H9 (cell line): ENCODE measurements around the gene NEK7. TPM values are rescaled to one million over a fixed set of nuclear protein-coding genes. Genes with fewer than 3 reads are reported as not detected.

Experiments
- DNase-seq: peaks from one replicate; pipeline ENCODE4 v3.0.0-alpha.2; 2017
- H2AFZ ChIP-seq: one replicate; pipeline ENCODE4 v1.6.1; 2013; ENCODE audit warnings: mild to moderate bottlenecking, low read length, control low read depth, moderate library complexity
- H2AK5ac ChIP-seq: 2 replicates; pipeline ENCODE4 v1.6.1; 2013; ENCODE audit warnings: low read length, control low read depth, mixed read lengths; ENCODE audit not compliant: insufficient read length
- H2BK120ac ChIP-seq: one replicate; pipeline ENCODE4 v1.6.1; 2013; ENCODE audit warnings: low read depth, mild to moderate bottlenecking, low read length, control low read depth, inconsistent platforms; ENCODE audit not compliant: poor library complexity, severe bottlenecking
- H2BK12ac ChIP-seq: 2 replicates; pipeline ENCODE4 v1.6.1; 2013; ENCODE audit warnings: low read length, control low read depth, mixed read lengths, low read depth; ENCODE audit not compliant: insufficient read length
- H2BK15ac ChIP-seq: 2 replicates; pipeline ENCODE4 v1.6.1; 2013; ENCODE audit warnings: low read depth, low read length, control low read depth
- H2BK20ac ChIP-seq: one replicate; pipeline ENCODE4 v1.6.1; 2013; ENCODE audit warnings: low read depth, mild to moderate bottlenecking, low read length, control low read depth, inconsistent platforms; ENCODE audit not compliant: poor library complexity, severe bottlenecking
- H2BK5ac ChIP-seq: 2 replicates; pipeline ENCODE4 v1.6.1; 2013; ENCODE audit warnings: low read length, control low read depth, mixed read lengths; ENCODE audit not compliant: insufficient read length
- H3K14ac ChIP-seq: 2 replicates; pipeline ENCODE4 v1.6.1; 2013; ENCODE audit warnings: low read length, control low read depth; ENCODE audit not compliant: insufficient read depth
- H3K18ac ChIP-seq: 2 replicates; pipeline ENCODE4 v1.6.1; 2013; ENCODE audit warnings: low read depth, mild to moderate bottlenecking, mixed read lengths, low read length, control low read depth; ENCODE audit not compliant: insufficient read length
- H3K23ac ChIP-seq: 2 replicates; pipeline ENCODE4 v1.6.1; 2013; ENCODE audit warnings: low read length, control low read depth, mixed read lengths, low read depth; ENCODE audit not compliant: insufficient read length
- H3K23me2 ChIP-seq: 2 replicates; pipeline ENCODE4 v1.6.1; 2013; ENCODE audit warnings: low read depth, mild to moderate bottlenecking, mixed read lengths, low read length, control low read depth; ENCODE audit not compliant: insufficient read length, poor library complexity, severe bottlenecking
- H3K27ac ChIP-seq: 2 replicates; pipeline ENCODE4 v1.5.1; 2013; ENCODE audit warnings: low read length, control low read depth, mixed read lengths, low read depth; ENCODE audit not compliant: insufficient read length
- H3K27me3 ChIP-seq: 2 replicates; pipeline ENCODE4 v1.6.1; 2013; ENCODE audit warnings: low read length, control low read depth, inconsistent platforms; ENCODE audit not compliant: insufficient read depth
- H3K4ac ChIP-seq: 2 replicates; pipeline ENCODE4 v1.6.1; 2013; ENCODE audit warnings: low read depth, mild to moderate bottlenecking, control low read depth, inconsistent platforms, low read length, moderate library complexity
- H3K4me1 ChIP-seq: 2 replicates; pipeline ENCODE4 v1.6.1; 2013; ENCODE audit warnings: low read length, control low read depth, inconsistent platforms; ENCODE audit not compliant: insufficient read depth
- H3K4me2 ChIP-seq: 2 replicates; pipeline ENCODE4 v1.6.1; 2013; ENCODE audit warnings: low read length, control low read depth, mixed read lengths; ENCODE audit not compliant: insufficient read length, insufficient read depth
- H3K56ac ChIP-seq: 2 replicates; pipeline ENCODE4 v1.6.1; 2013; ENCODE audit warnings: low read depth, mild to moderate bottlenecking, mixed read lengths, low read length, control low read depth; ENCODE audit not compliant: insufficient read length
- H3K79me1 ChIP-seq: 2 replicates; pipeline ENCODE4 v1.6.1; 2013; ENCODE audit warnings: low read depth, mild to moderate bottlenecking, moderate library complexity, low read length, control low read depth, inconsistent platforms; ENCODE audit not compliant: insufficient read depth, poor library complexity, severe bottlenecking
- H3K79me2 ChIP-seq: 2 replicates; pipeline ENCODE4 v1.6.1; 2013; ENCODE audit warnings: low read length, control low read depth, inconsistent platforms; ENCODE audit not compliant: insufficient read depth
- H3K9ac ChIP-seq: 2 replicates; pipeline ENCODE4 v1.6.1; 2013; ENCODE audit warnings: low read length, control low read depth, mixed read lengths; ENCODE audit not compliant: insufficient read length; ENCODE audit errors: extremely low read depth
- H3K9me3 ChIP-seq: one replicate; pipeline ENCODE4 v1.6.1; 2013; ENCODE audit warnings: low read depth, low read length, inconsistent platforms; ENCODE audit not compliant: control insufficient read depth
- H3T11ph ChIP-seq: one replicate; pipeline ENCODE4 v1.6.1; 2013; ENCODE audit warnings: mild to moderate bottlenecking, low read length, control low read depth, inconsistent platforms
- H4K20me1 ChIP-seq: one replicate; pipeline ENCODE4 v1.6.1; 2013; ENCODE audit not compliant: control insufficient read depth, insufficient read length, insufficient read depth
- H4K5ac ChIP-seq: 2 replicates; pipeline ENCODE4 v1.6.1; 2013; ENCODE audit warnings: low read depth, mild to moderate bottlenecking, mixed read lengths, low read length, control low read depth; ENCODE audit not compliant: insufficient read length
- H4K8ac ChIP-seq: replicated peaks from 2 replicates; pipeline ENCODE4 v1.6.1; 2013; ENCODE audit warnings: low read length, control low read depth, mixed read lengths, low read depth; ENCODE audit not compliant: insufficient read length
- H4K91ac ChIP-seq: 2 replicates; pipeline ENCODE4 v1.6.1; 2013; ENCODE audit warnings: low read depth, mild to moderate bottlenecking, moderate library complexity, mixed read lengths, low read length, control low read depth; ENCODE audit not compliant: insufficient read length
- H3K27ac Mint-ChIP-seq, 3 experiments: 2 replicates in 2 of 3; 3 replicates in 1 of 3; pipeline ENCODE4 v1.8.0; 2020 to 2021; ENCODE audit warnings: mixed read lengths in 3 of 3, mild to moderate bottlenecking in 1 of 3, moderate library complexity in 1 of 3
- H3K27me3 Mint-ChIP-seq: 2 replicates; pipeline ENCODE4 v1.8.0; 2021; ENCODE audit warnings: low read depth, mild to moderate bottlenecking, moderate library complexity, mixed read lengths
- H3K36me3 Mint-ChIP-seq, 3 experiments: 2 replicates in 2 of 3; 3 replicates in 1 of 3; pipeline ENCODE4 v1.8.0; 2020 to 2021; ENCODE audit warnings: low read depth in 3 of 3, mixed read lengths in 3 of 3; ENCODE audit not compliant: insufficient read depth in 1 of 3
- H3K4me1 Mint-ChIP-seq, 2 experiments: 2 replicates each; pipeline ENCODE4 v1.8.0; 2020; ENCODE audit warnings: mixed read lengths in 2 of 2
- H3K4me3 Mint-ChIP-seq, 2 experiments: 2 replicates in 1 of 2; 3 replicates in 1 of 2; pipeline ENCODE4 v1.8.0; 2020 to 2021; ENCODE audit warnings: mild to moderate bottlenecking in 2 of 2, mixed read lengths in 2 of 2, moderate library complexity in 1 of 2
- H3K9me3 Mint-ChIP-seq, 2 experiments: 2 replicates in 1 of 2; 3 replicates in 1 of 2; pipeline ENCODE4 v1.8.0; 2020; ENCODE audit warnings: mild to moderate bottlenecking in 2 of 2, mixed read lengths in 2 of 2, moderate library complexity in 1 of 2
- total RNA-seq: library from RNA; stranded (reverse); gene quantifications from 2 replicates; pipeline ENCODE4 v1.2.1, GENCODE V29; 2021
- TF ChIP-seq, protein P1 (sequence below): fragments of 200-600 bp; sonication (generic); conservative IDR thresholded peaks from 3 replicates; pipeline ENCODE4 v1.8.0; 2021; ENCODE audit warnings: antibody characterized with exemption, mild to moderate bottlenecking

The NEK7 gene
- total RNA-seq, 1 experiment from 2014 or later = 9.6 TPM

DNA sequence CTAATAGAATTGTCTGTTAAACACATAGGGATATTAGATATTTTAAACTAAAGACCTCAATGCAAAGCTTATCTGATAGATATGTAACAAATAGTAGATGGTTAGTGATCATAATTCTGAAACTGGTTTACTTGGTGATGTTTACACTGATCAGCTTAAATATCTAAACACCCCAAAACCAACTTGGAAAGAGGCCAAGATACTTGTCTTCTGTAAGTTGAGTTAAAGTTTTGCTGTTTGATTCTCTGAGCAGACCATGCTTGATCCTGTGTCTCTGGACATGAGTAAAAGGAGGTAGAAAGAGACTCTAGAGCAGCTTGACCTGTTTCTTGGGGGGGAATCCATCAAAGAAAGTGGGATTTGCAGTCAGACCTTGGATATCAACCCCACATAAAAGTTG, 107.5 kb downstream of the NEK7 start:
- no peak overlapping the region for H3K14ac ChIP-seq
- no peak for DNase-seq
- no peaks in the 10 kb centered on the region for H3K27me3 Mint-ChIP-seq
- no peak overlapping the region for H3K18ac ChIP-seq
- no peaks in the 10 kb centered on the region for H4K20me1 ChIP-seq
- no peak overlapping the region for H3T11ph ChIP-seq
- no peak overlapping the region for H2BK15ac ChIP-seq
- H3K9me3 ChIP-seq = no peaks in the 10 kb centered on the region
- no peaks in the 10 kb centered on the region; the same call in 1 of the 2 replicates for H3K4me1 ChIP-seq
- H3K27me3 ChIP-seq = no peaks in the 10 kb centered on the region
- no peak overlapping the region for H3K27ac Mint-ChIP-seq
- no peak overlapping the region for H2BK120ac ChIP-seq
- no peak overlapping the region for H2AK5ac ChIP-seq
- no peak overlapping the region for H3K9ac ChIP-seq
- H2BK20ac ChIP-seq = no peak overlapping the region
- no peak overlapping the region for H3K4me3 Mint-ChIP-seq
- no peak overlapping the region for H2BK12ac ChIP-seq
- no peak overlapping the region for H4K8ac ChIP-seq
- TF ChIP-seq, protein P1, sequence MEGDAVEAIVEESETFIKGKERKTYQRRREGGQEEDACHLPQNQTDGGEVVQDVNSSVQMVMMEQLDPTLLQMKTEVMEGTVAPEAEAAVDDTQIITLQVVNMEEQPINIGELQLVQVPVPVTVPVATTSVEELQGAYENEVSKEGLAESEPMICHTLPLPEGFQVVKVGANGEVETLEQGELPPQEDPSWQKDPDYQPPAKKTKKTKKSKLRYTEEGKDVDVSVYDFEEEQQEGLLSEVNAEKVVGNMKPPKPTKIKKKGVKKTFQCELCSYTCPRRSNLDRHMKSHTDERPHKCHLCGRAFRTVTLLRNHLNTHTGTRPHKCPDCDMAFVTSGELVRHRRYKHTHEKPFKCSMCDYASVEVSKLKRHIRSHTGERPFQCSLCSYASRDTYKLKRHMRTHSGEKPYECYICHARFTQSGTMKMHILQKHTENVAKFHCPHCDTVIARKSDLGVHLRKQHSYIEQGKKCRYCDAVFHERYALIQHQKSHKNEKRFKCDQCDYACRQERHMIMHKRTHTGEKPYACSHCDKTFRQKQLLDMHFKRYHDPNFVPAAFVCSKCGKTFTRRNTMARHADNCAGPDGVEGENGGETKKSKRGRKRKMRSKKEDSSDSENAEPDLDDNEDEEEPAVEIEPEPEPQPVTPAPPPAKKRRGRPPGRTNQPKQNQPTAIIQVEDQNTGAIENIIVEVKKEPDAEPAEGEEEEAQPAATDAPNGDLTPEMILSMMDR = no peak
- H3K27ac ChIP-seq = no peak overlapping the region
- no peak overlapping the region for H4K91ac ChIP-seq
- no peaks in the 10 kb centered on the region for H3K79me1 ChIP-seq
- H3K79me2 ChIP-seq = no peaks in the 10 kb centered on the region
- H2BK5ac ChIP-seq = no peak overlapping the region
- no peaks in the 10 kb centered on the region for H3K4me1 Mint-ChIP-seq
- no peak overlapping the region for H3K23ac ChIP-seq
- H3K56ac ChIP-seq = no peak overlapping the region
- no peaks in the 10 kb centered on the region for H3K23me2 ChIP-seq
- no peak overlapping the region for H3K4me2 ChIP-seq
- H3K36me3 Mint-ChIP-seq = no peaks in the 10 kb centered on the region
- H3K4ac ChIP-seq = no peak overlapping the region
- H3K9me3 Mint-ChIP-seq = no peaks in the 10 kb centered on the region
- no peak overlapping the region for H2AFZ ChIP-seq
- no peak overlapping the region for H4K5ac ChIP-seq
